Mucosa of stomach (tissue), 1 donor: ENCODE results near the gene RPL19.

Experiments
- H3K27me3 ChIP-seq: one replicate; pipeline ENCODE4 v1.7.0; 2013; ENCODE audit warnings: mild to moderate bottlenecking, low read length; ENCODE audit not compliant: control insufficient read depth, insufficient read depth
- H3K36me3 ChIP-seq: one replicate; pipeline ENCODE4 v1.7.0; 2013; ENCODE audit warnings: low read length; ENCODE audit not compliant: control insufficient read depth, insufficient read depth
- H3K4me1 ChIP-seq: one replicate; pipeline ENCODE4 v1.7.0; 2013; ENCODE audit warnings: mild to moderate bottlenecking, low read length; ENCODE audit not compliant: control insufficient read depth, insufficient read depth
- H3K4me3 ChIP-seq: one replicate; pipeline ENCODE4 v1.7.0; 2013; ENCODE audit warnings: low read length
- H3K9ac ChIP-seq: one replicate; pipeline ENCODE4 v1.7.0; 2013; ENCODE audit warnings: mild to moderate bottlenecking, low read length, moderate library complexity
- H3K9me3 ChIP-seq: one replicate; pipeline ENCODE4 v1.7.0; 2013; ENCODE audit warnings: mild to moderate bottlenecking, low read length, moderate library complexity; ENCODE audit not compliant: control insufficient read depth
- donor health status: Pancreatic carcinoma.

Gene RPL19

DNA sequence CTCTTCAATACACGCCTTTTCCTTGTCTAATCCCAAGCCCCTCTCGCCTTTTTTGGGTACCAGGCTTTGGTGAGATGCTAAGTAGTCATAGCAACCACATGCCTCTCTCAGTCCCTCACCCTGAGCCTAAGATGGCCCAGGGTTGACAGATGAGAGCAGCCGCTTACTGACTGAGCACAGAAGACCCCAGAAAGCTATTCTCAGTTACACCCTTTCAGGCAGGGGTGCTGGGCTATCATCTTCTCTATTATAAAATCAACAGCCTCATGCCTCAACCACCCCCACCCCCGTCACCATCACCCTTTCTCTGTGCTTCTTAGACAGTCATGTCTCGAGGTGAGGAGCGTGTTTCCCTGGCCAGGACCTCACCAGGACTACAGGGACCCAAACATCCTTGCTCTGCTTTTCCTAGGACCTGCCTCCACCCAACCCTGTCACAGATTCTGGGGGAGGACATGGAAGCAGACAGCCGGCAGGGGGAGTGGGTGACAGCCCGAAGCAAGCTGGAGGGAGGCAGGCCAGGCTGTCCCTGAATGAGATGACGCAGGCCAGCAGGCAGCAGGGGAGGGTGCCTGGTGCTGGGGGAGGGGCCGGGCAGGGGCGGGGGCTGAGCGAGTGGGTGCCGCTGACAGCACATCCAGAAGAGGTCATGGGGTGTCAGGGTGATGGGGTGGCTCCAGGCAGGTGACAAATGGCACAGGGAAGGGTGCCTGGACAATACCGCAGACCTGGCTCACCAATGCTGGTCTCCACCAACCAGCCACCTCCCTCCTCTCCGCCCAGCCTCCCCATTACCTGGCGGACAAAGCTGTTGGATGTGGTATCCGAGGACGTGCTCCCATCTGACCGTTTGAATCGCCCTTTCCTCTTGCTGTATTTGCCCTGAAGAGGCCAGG lies 5.7 kb upstream of the RPL19 start:
- Histone ChIP-seq H3K4me3 (no peak overlapping the region), H3K27me3 (no peaks in the 10 kb centered on the region), H3K9ac (no peak overlapping the region), H3K4me1 (peaks cover 22% of the 10 kb centered on the region), H3K36me3 (no peaks in the 10 kb centered on the region), H3K9me3 (no peaks in the 10 kb centered on the region)

DNA sequence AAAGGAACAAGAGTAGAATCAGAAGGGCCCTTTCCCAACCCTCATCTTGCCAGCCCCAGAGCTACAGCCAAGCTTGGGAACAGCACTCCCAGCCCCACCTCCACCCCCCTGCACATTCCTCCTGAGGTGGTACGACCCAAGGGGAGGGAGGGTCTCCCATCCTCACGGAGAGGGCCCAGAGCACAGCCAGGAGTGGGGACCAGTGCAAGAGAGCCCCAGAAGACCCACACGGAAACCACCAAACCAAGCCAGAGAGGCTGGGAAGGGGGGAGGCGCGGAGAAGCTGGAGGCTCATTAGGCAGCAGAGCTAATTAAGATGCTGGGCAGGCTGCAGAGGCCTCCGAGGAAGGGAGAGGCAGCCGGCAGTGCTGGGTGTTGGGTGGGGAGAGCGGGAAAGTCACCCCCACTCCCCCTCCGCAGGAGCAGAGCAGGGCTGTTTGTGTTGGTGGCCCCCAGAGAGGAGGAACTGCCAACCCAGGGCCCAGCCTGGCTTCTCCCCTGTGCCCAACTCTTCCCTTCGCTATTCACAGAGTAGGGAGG lies 5.0 kb upstream of the RPL19 start:
- Histone ChIP-seq H3K36me3 (no peaks in the 10 kb centered on the region), H3K4me1 (peaks cover 22% of the 10 kb centered on the region), H3K9ac (no peak overlapping the region), H3K4me3 (no peak overlapping the region), H3K9me3 (no peaks in the 10 kb centered on the region), H3K27me3 (no peaks in the 10 kb centered on the region)

- H3K27me3 ChIP-seq: no peaks in the 10 kb centered on the region
- H3K9me3 ChIP-seq: no peaks in the 10 kb centered on the region
- H3K36me3 ChIP-seq: no peaks in the 10 kb centered on the region
- H3K4me1 ChIP-seq: peaks cover 22% of the 10 kb centered on the region
- peak overlapping the region; percentile 18 for H3K9ac ChIP-seq
- no peak overlapping the region for H3K4me3 ChIP-seq
Observed at GRCh38 chr17:39195568-39196160, 4.4 kb upstream of the RPL19 start.

- Histone ChIP-seq H3K9me3 (no peaks in the 10 kb centered on the region), H3K27me3 (no peaks in the 10 kb centered on the region), H3K4me3 (no peak overlapping the region), H3K36me3 (no peaks in the 10 kb centered on the region), H3K9ac (peak overlapping the region; percentile 18), H3K4me1 (peaks cover 22% of the 10 kb centered on the region)
Observed at GRCh38 chr17:39196241-39196807, 3.8 kb upstream of the RPL19 start.

- Histone ChIP-seq H3K36me3 (no peaks in the 10 kb centered on the region), H3K9me3 (no peaks in the 10 kb centered on the region), H3K9ac (peak overlapping the region; percentile 63), H3K4me1 (peaks cover 22% of the 10 kb centered on the region), H3K27me3 (no peaks in the 10 kb centered on the region), H3K4me3 (peak overlapping the region; percentile 56)
Observed at GRCh38 chr17:39196808-39197291, 3.2 kb upstream of the RPL19 start.

GRCh38 chr17:39197380-39198185 lies 2.5 kb upstream of the RPL19 start, which contains the start of gene CACNB1:
TSS of gene CACNB1 (minus strand) at chr17:39197669. CDS start at chr17:39197495, 174 bp downstream.
- H3K36me3 ChIP-seq: peaks cover 6% of the 10 kb centered on the region
- H3K9ac ChIP-seq: peak within 1 kb of the TSS; percentile 63
- peak within 1 kb of the TSS; percentile 56 for H3K4me3 ChIP-seq
- H3K4me1 ChIP-seq: peaks cover 22% of the 10 kb centered on the region
- H3K9me3 ChIP-seq: no peaks in the 10 kb centered on the region
- H3K27me3 ChIP-seq: no peaks in the 10 kb centered on the region

GRCh38 chr17:39198186-39198566 lies 1.9 kb upstream of the RPL19 start:
- Histone ChIP-seq H3K9ac (no peak overlapping the region), H3K27me3 (no peaks in the 10 kb centered on the region), H3K4me3 (no peak overlapping the region), H3K9me3 (no peaks in the 10 kb centered on the region), H3K36me3 (peaks cover 9% of the 10 kb centered on the region), H3K4me1 (peaks cover 22% of the 10 kb centered on the region)

DNA sequence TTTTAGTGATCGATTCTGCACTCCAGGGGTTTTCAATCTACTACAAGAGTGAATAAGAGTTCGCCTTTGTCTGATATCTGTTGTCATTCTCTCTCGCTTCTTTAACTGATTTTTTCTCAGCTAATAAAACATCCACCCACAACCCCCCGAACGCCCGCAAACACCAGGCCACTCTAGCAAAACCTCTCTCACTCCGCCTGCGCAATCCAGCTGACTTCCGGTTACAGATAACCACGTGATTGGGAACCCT lies 338 bp upstream of the RPL19 start:
- H3K4me1 ChIP-seq: peaks cover 22% of the 10 kb centered on the region
- peak overlapping the region; percentile 36 for H3K4me3 ChIP-seq

GRCh38 chr17:39200957-39201510 lies 951 bp downstream of the RPL19 start:
- Histone ChIP-seq H3K36me3 (peaks cover 19% of the 10 kb centered on the region), H3K9ac (peak overlapping the region; percentile 90), H3K9me3 (no peaks in the 10 kb centered on the region), H3K27me3 (no peaks in the 10 kb centered on the region), H3K4me1 (peaks cover 11% of the 10 kb centered on the region), H3K4me3 (peak overlapping the region; percentile 36)

More for the DNA sequence above, 338 bp upstream of the RPL19 start:
- Histone ChIP-seq H3K9me3 (no peaks in the 10 kb centered on the region), H3K36me3 (peaks cover 19% of the 10 kb centered on the region), H3K9ac (peak overlapping the region; percentile 90), H3K27me3 (no peaks in the 10 kb centered on the region)

- Histone ChIP-seq H3K9ac (no peak overlapping the region), H3K4me3 (no peak overlapping the region), H3K4me1 (peaks cover 7% of the 10 kb centered on the region), H3K9me3 (no peaks in the 10 kb centered on the region), H3K27me3 (peaks cover 2% of the 10 kb centered on the region), H3K36me3 (peaks cover 19% of the 10 kb centered on the region)
Observed at GRCh38 chr17:39204245-39204644, 4.2 kb downstream of the RPL19 start.

DNA sequence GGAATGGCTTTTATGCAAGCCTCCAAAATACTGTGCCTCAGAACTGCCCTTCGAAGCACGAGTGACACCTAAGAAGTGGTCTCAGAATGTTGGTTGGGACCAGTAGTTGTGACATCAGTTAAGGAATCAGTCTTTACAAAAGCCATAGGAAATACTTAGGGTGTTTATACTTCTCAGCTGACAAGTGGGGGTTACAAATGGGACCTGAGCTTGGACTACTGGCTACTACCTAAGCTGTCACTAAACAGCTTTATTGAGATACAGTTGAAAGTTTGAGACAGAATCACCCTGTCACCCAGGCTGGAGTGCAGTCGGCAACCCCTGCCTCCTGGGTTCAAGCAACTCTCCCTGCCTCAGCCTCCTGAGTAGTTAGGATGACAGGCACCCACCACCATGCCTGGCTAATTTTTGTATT lies 5.0 kb downstream of the RPL19 start:
- H3K4me1 ChIP-seq: peaks cover 16% of the 10 kb centered on the region
- no peak overlapping the region for H3K9ac ChIP-seq
- H3K9me3 ChIP-seq: no peaks in the 10 kb centered on the region
- peaks cover 19% of the 10 kb centered on the region for H3K36me3 ChIP-seq
- H3K4me3 ChIP-seq: no peak overlapping the region
- H3K27me3 ChIP-seq: peaks cover 10% of the 10 kb centered on the region
